Erythroblast (primary cell): ENCODE measurements around the gene SLC16A1.

Experiments used
- GATA1 ChIP-seq: IDR thresholded peaks from 2 replicates; pipeline ENCODE4 v1.6.1; 2011; ENCODE audit warnings: low read depth, mild to moderate bottlenecking, control low read depth, low read length, moderate library complexity
- POLR2A ChIP-seq: IDR thresholded peaks from 2 replicates; pipeline ENCODE4 v1.6.1; 2011; ENCODE audit warnings: mild to moderate bottlenecking, low read length

DNA sequence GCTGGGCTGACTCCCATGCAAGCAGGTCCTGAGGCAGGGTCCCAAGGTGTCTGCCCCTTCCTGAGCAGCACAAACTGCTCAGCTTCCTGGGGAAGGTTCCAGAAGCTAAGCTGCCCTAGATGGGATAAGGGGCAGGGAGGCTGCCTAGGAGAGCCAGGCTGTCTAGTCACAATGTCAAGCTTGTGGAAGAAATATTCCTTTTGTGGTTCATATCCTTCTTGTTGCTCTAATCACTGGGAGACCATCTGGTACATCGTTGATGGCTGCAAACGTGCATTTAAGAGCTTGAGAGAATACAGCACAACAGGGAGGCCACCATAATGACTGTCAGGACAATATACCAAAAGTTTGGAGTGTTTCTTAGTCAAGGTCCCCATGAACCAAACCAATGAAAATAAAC, 67.4 kb downstream of the SLC16A1 start:
- TF ChIP-seq POLR2A (no peak), GATA1 (no peak)
